Esophagus squamous epithelium (tissue), 5 donors: ENCODE results near the gene GALNT11. TPM values are rescaled to one million over a fixed set of nuclear protein-coding genes. Genes with fewer than 3 reads are reported as not detected.

Source experiments
- DNase-seq: peaks from one replicate; lab custom pipeline; 2025; lab: John Stamatoyannopoulos, UW
- H3K27ac ChIP-seq, 4 donors: fragments of 200-600 bp; sonication (generic); one replicate each; pipeline ENCODE4 v1.5.1; 2016 to 2019; ENCODE audit warnings: mild to moderate bottlenecking in 1 of 4
- H3K27me3 ChIP-seq, 4 donors: fragments of 200-600 bp; sonication (generic); 1 replicate in 3 of 4; 2 replicates in 1 of 4; pipeline versions ENCODE4 v1.5.1 to v1.6.0; 2017 to 2021; ENCODE audit warnings: antibody characterized with exemption in 1 of 4
- H3K36me3 ChIP-seq, 3 donors: fragments of 200-600 bp; sonication (generic); one replicate each; pipeline ENCODE4 v1.5.1; 2016 to 2019
- H3K4me1 ChIP-seq, 3 donors: fragments of 200-600 bp; sonication (generic); one replicate each; pipeline ENCODE4 v1.5.1; 2017 to 2019
- H3K4me3 ChIP-seq, 4 donors: fragments of 200-600 bp; sonication (generic); 1 replicate in 3 of 4; 2 replicates in 1 of 4; pipeline ENCODE4 v1.5.1; 2016 to 2019; ENCODE audit warnings: mild to moderate bottlenecking in 2 of 4, moderate library complexity in 1 of 4
- H3K9me3 ChIP-seq, 3 donors: fragments of 200-600 bp; sonication (generic); one replicate each; pipeline ENCODE4 v1.5.1; 2016 to 2019
- CTCF ChIP-seq, 6 experiments: fragments of 450-650 bp in 4 of 6; fragments of 200-600 bp in 2 of 6; sonication (generic) in 2 of 6; IDR thresholded peaks; one replicate each; pipeline ENCODE4 v1.5.1; 2016 to 2019; ENCODE audit warnings: antibody characterized with exemption in 6 of 6, mild to moderate bottlenecking in 4 of 6, moderate library complexity in 4 of 6
- POLR2A ChIP-seq, 4 donors: fragments of 450-650 bp; IDR thresholded peaks; one replicate each; pipeline ENCODE4 v1.6.1; 2017; ENCODE audit warnings: antibody characterized with exemption in 4 of 4, mild to moderate bottlenecking in 4 of 4, moderate library complexity in 3 of 4
- WGBS, 2 donors: methylation state at CpG; one replicate each; pipeline ENCODE4 v1.1.5; 2018; 5-methylcytosine and 5-hydroxymethylcytosine counted together
- intact Hi-C: fragments of 100-400 bp; cut with DNase I; formaldehyde crosslinking; loops from one replicate; pipeline ENCODE4 v1.15.0; 2022
- small RNA-seq, 4 donors: library from RNA; depleted of rRNA; stranded (forward); fragments of <200 nt; gene quantifications; one replicate each; pipeline ENCODE3, GENCODE V24; 2016
- total RNA-seq, 4 donors: library from RNA; depleted of rRNA; stranded (reverse); fragments of >200 nt; gene quantifications; one replicate each; pipeline ENCODE4 v1.1.0, GENCODE V29; 2016
- donor health status: DM: yes; HTN: yes; CAD: no.

Gene GALNT11
- total RNA-seq, 4 donors from 2014 or later, result 26.9 to 53.3 (median 33.6) TPM

GRCh38 chr7:152162287-152162686 is 136.8 kb downstream of the GALNT11 start:
- no peaks in the 10 kb centered on the region for H3K9me3 ChIP-seq
- intact Hi-C loops, result no loop called here
- H3K36me3 ChIP-seq, result peaks cover 16 to 99% (median 41%) of the 10 kb centered on the region in 3 donors
- TF ChIP-seq CTCF (IDR thresholded peaks at IDR 0.05) (no peak), POLR2A (IDR thresholded peaks at IDR 0.05) (no peak)
- 63 to 73% methylated on average over 5 of the region's 6 CpGs for WGBS, 2 donors
- no peaks in the 10 kb centered on the region for H3K4me1 ChIP-seq
- no peak overlapping the region for H3K4me3 ChIP-seq
- no peak overlapping the region for H3K27ac ChIP-seq
- no peaks in the 10 kb centered on the region for H3K27me3 ChIP-seq
- DNase-seq, result no peak

Small RNA genes lying within 50 kb of the gene (small RNA-seq; reads per million reads assigned to genes)
- gene RF00017, result 0 reads per million in 4 donors

Other genes with a start within 250 kb of the GALNT11 start
- 10 to 100 TPM in 3 of 4 donors, 1 to 10 TPM in 1; 8.9 to 35.1 (median 13.6) TPM for gene PRKAG2, start 148.6 kb upstream of the GALNT11 start, total RNA-seq
- gene GALNTL5, start 69.2 kb upstream of the GALNT11 start, total RNA-seq, result not detected